Kidney (tissue), 14 donors: ENCODE measurements around the gene LYRM4. TPM values are rescaled to one million over a fixed set of nuclear protein-coding genes. Genes with fewer than 3 reads are reported as not detected.

Source experiments
- DNase-seq, 5 donors: peaks; one replicate each; pipeline ENCODE4 v3.0.0-alpha.2; 2013 to 2020
- FAIRE-seq: peaks from 2 replicates; lab custom pipeline; 2012; peaks lifted over from hg19 to GRCh38; lab: Jason Lieb, UNC
- H3K27ac ChIP-seq, 2 donors: one replicate each; pipeline ENCODE4 v1.7.0; 2013; ENCODE audit warnings: low read depth in 2 of 2, low read length in 2 of 2, inconsistent platforms in 1 of 2
- H3K27me3 ChIP-seq: one replicate; pipeline ENCODE4 v1.7.1; 2013; ENCODE audit warnings: low read length, inconsistent platforms; ENCODE audit not compliant: control insufficient read depth, insufficient read depth
- H3K36me3 ChIP-seq, 3 donors: one replicate each; pipeline versions ENCODE4 v1.7.0 to v1.7.1; 2013; ENCODE audit warnings: low read length in 3 of 3, control low read depth in 1 of 3, inconsistent platforms in 1 of 3; ENCODE audit not compliant: insufficient read depth in 3 of 3, control insufficient read depth in 2 of 3
- H3K4me1 ChIP-seq, 3 donors: one replicate each; pipeline versions ENCODE4 v1.7.0 to v1.7.1; 2013; ENCODE audit warnings: low read length in 3 of 3, inconsistent platforms in 1 of 3, low read depth in 1 of 3; ENCODE audit not compliant: control insufficient read depth in 2 of 3, insufficient read depth in 2 of 3
- H3K4me3 ChIP-seq, 3 donors: one replicate each; pipeline versions ENCODE4 v1.7.0 to v1.8.1; 2013; ENCODE audit warnings: low read length in 3 of 3, control low read depth in 1 of 3, inconsistent platforms in 1 of 3
- H3K9ac ChIP-seq, 3 donors: one replicate each; pipeline versions ENCODE4 v1.7.0 to v1.7.1; 2013; ENCODE audit warnings: low read length in 3 of 3, control low read depth in 1 of 3, inconsistent platforms in 1 of 3
- H3K9me3 ChIP-seq, 3 donors: one replicate each; pipeline versions ENCODE4 v1.7.0 to v1.7.1; 2013; ENCODE audit warnings: low read length in 3 of 3, control low read depth in 1 of 3, inconsistent platforms in 1 of 3; ENCODE audit not compliant: control insufficient read depth in 2 of 3, insufficient read depth in 1 of 3
- CTCF ChIP-seq: IDR thresholded peaks from 3 replicates; pipeline ENCODE4 v1.5.1; 2012; ENCODE audit warnings: mild to moderate bottlenecking, moderate library complexity, borderline replicate concordance; ENCODE audit not compliant: insufficient read depth; ENCODE audit errors: extremely low read depth
- intact Hi-C: fragments of 100-400 bp; cut with DNase I; formaldehyde crosslinking; loops from one replicate; pipeline ENCODE4 v1.11.1; 2022
- polyA plus RNA-seq: library from polyadenylated mRNA; stranded (reverse); fragments of 350-450 nt; fragmentation: Illumina TruSeq; extraction: RNeasy Lipid Tissue Mini Kit (QIAGEN cat#74804); gene quantifications from one replicate; pipeline ENCODE4 v1.2.3, GENCODE V29; 2014; ENCODE audit warnings: low read depth, low replicate concordance; ENCODE audit not compliant: insufficient read depth
- total RNA-seq: library from RNA; stranded (reverse); fragmentation: NEBNext Ultra II Directional; extraction: Animal tissue kit (Norgen Biotek cat#: 25700); gene quantifications from one replicate; pipeline ENCODE4 v1.2.1, GENCODE V29; 2021
- donor health status: control.
- donor health status: control.
- donor health status: control.
- donor health status: control.
- donor health status: control.
- donor health status: DM: yes; HTN: yes; CAD: no.
- donor health status: Normal renal cell carcinoma (clear cell type).

The LYRM4 gene
- total and polyA plus RNA-seq, 2 donors from 2014 or later = 21.3 to 31.8 TPM

GRCh38 chr6:5158180-5158579, 102.6 kb downstream of the LYRM4 start:
- H3K4me3 ChIP-seq = no peak overlapping the region
- no peaks in the 10 kb centered on the region for H3K27me3 ChIP-seq
- no peaks in the 10 kb centered on the region for H3K36me3 ChIP-seq
- intact Hi-C loops = no loop called here
- H3K9ac ChIP-seq = no peak overlapping the region
- H3K27ac ChIP-seq = no peak overlapping the region
- H3K4me1 ChIP-seq = no peaks in the 10 kb centered on the region
- FAIRE-seq (no peak), DNase-seq (peak in 2 of 5 donors; percentile 56 to 71)
- no peak for TF ChIP-seq CTCF
- H3K9me3 ChIP-seq = no peaks in the 10 kb centered on the region

GRCh38 chr6:5157621-5158138, 103.1 kb downstream of the LYRM4 start:
- H3K9ac ChIP-seq = no peak overlapping the region

GRCh38 chr6:5156627-5157026, 104.1 kb downstream of the LYRM4 start:
- no peak overlapping the region for H3K4me3 ChIP-seq
- intact Hi-C loops = no loop called here
- H3K9me3 ChIP-seq = no peaks in the 10 kb centered on the region
- H3K27ac ChIP-seq = no peak overlapping the region
- FAIRE-seq (no peak), DNase-seq (no peak)
- H3K4me1 ChIP-seq = no peaks in the 10 kb centered on the region
- no peaks in the 10 kb centered on the region for H3K36me3 ChIP-seq
- H3K27me3 ChIP-seq = no peaks in the 10 kb centered on the region
- no peak for TF ChIP-seq CTCF
- no peak overlapping the region for H3K9ac ChIP-seq

More at GRCh38 chr6:5157621-5158138, 103.1 kb downstream of the LYRM4 start:
- H3K36me3 ChIP-seq = no peaks in the 10 kb centered on the region
- DNase-seq (peak in 1 of 5 donors; percentile 24), FAIRE-seq (no peak)
- intact Hi-C loops = no loop called here
- no peaks in the 10 kb centered on the region for H3K9me3 ChIP-seq
- no peaks in the 10 kb centered on the region for H3K27me3 ChIP-seq
- H3K4me3 ChIP-seq = no peak overlapping the region
- TF ChIP-seq CTCF = no peak
- H3K4me1 ChIP-seq = no peaks in the 10 kb centered on the region
- no peak overlapping the region for H3K27ac ChIP-seq

GRCh38 chr6:5155906-5156305, 104.8 kb downstream of the LYRM4 start:
- Histone ChIP-seq H3K27ac (no peak overlapping the region), H3K4me1 (no peaks in the 10 kb centered on the region), H3K36me3 (no peaks in the 10 kb centered on the region), H3K9me3 (no peaks in the 10 kb centered on the region), H3K4me3 (no peak overlapping the region), H3K27me3 (no peaks in the 10 kb centered on the region), H3K9ac (no peak overlapping the region)
- TF ChIP-seq CTCF = no peak
- FAIRE-seq (no peak), DNase-seq (no peak)
- intact Hi-C loops = no loop called here
